GM04503 (cell line): ENCODE data around the gene HOXA5.

Experiments
- DNase-seq: peaks from one replicate; pipeline ENCODE4 v3.0.0-alpha.2; 2012; ENCODE audit warnings: low read depth

The HOXA5 gene

GRCh38 chr7:27132978-27133377, 10.5 kb downstream of the HOXA5 start:
- DNase-seq = no peak

- DNase-seq = no peak
These were observed 11.3 kb downstream of the HOXA5 start for GRCh38 chr7:27132214-27132613.

- DNase-seq = no peak
These were observed 12.1 kb downstream of the HOXA5 start for GRCh38 chr7:27131390-27131819.

GRCh38 chr7:27130540-27131389, 12.7 kb downstream of the HOXA5 start, which contains the start of gene HOXA4:
HOXA4 (minus strand) TSS chr7:27130757; CDS start chr7:27130733, 24 bp downstream.
- DNase-seq = no peak

- no peak for DNase-seq
These were observed 13.5 kb downstream of the HOXA5 start for GRCh38 chr7:27129729-27130539.

GRCh38 chr7:27128776-27129728, 14.4 kb downstream of the HOXA5 start:
- DNase-seq = no peak

GRCh38 chr7:27128034-27128433, 15.4 kb downstream of the HOXA5 start:
- no peak for DNase-seq

- DNase-seq = no peak
These were observed 16.7 kb downstream of the HOXA5 start for GRCh38 chr7:27126596-27127327.

- no peak for DNase-seq
These were observed 17.5 kb downstream of the HOXA5 start for GRCh38 chr7:27125986-27126394.

- no peak for DNase-seq
These were observed 18.4 kb downstream of the HOXA5 start for GRCh38 chr7:27124902-27125689.

GRCh38 chr7:27124096-27124901, 19.2 kb downstream of the HOXA5 start:
- DNase-seq = no peak

GRCh38 chr7:27123477-27124053, 19.9 kb downstream of the HOXA5 start:
- no peak for DNase-seq

- no peak for DNase-seq
These were observed 20.4 kb downstream of the HOXA5 start for GRCh38 chr7:27123007-27123476.

GRCh38 chr7:27122077-27122910, 21.2 kb downstream of the HOXA5 start:
- no peak for DNase-seq

GRCh38 chr7:27121684-27122076, 21.8 kb downstream of the HOXA5 start:
- DNase-seq = no peak

- DNase-seq = no peak
These were observed 24.0 kb downstream of the HOXA5 start for GRCh38 chr7:27119412-27119911.

GRCh38 chr7:27118580-27118979, 24.9 kb downstream of the HOXA5 start:
- no peak for DNase-seq
